ENCODE data around the gene JAKMIP1.

The JAKMIP1 gene

GRCh38 chr4:6042293-6043063, 157.9 kb downstream of the JAKMIP1 start:
- DNase-seq (ENCODE audit: low read depth), result no peak

GRCh38 chr4:6041800-6042199, 158.5 kb downstream of the JAKMIP1 start:
- no peak for DNase-seq (ENCODE audit: low read depth)

GRCh38 chr4:6038711-6039110, 161.6 kb downstream of the JAKMIP1 start:
- no peak for DNase-seq (ENCODE audit: low read depth)

- DNase-seq (ENCODE audit: low read depth), result no peak
Measured at GRCh38 chr4:6035786-6036185, 164.6 kb downstream of the JAKMIP1 start.

GRCh38 chr4:6033381-6033780, 167.0 kb downstream of the JAKMIP1 start:
- no peak for DNase-seq (ENCODE audit: low read depth)

- no peak for DNase-seq (ENCODE audit: low read depth)
Measured at GRCh38 chr4:6032249-6033244, 167.8 kb downstream of the JAKMIP1 start.

- no peak for DNase-seq (ENCODE audit: low read depth)
Measured at GRCh38 chr4:6031846-6032245, 168.5 kb downstream of the JAKMIP1 start.

GRCh38 chr4:6030679-6031078, 169.7 kb downstream of the JAKMIP1 start:
- DNase-seq (ENCODE audit: low read depth), result no peak

GRCh38 chr4:6029254-6029653, 171.1 kb downstream of the JAKMIP1 start:
- no peak for DNase-seq (ENCODE audit: low read depth)

- no peak for DNase-seq (ENCODE audit: low read depth)
Measured at GRCh38 chr4:6028168-6028567, 172.2 kb downstream of the JAKMIP1 start.

- DNase-seq (ENCODE audit: low read depth), result no peak
Measured at GRCh38 chr4:6027392-6027791, 173.0 kb downstream of the JAKMIP1 start.

GRCh38 chr4:6024313-6024960, 175.9 kb downstream of the JAKMIP1 start:
- no peak for DNase-seq (ENCODE audit: low read depth)

GRCh38 chr4:6023731-6024130, 176.6 kb downstream of the JAKMIP1 start:
- no peak for DNase-seq (ENCODE audit: low read depth)

GRCh38 chr4:6022607-6023288, 177.6 kb downstream of the JAKMIP1 start:
- no peak for DNase-seq (ENCODE audit: low read depth)

- no peak for DNase-seq (ENCODE audit: low read depth)
Measured at GRCh38 chr4:6021831-6022606, 178.3 kb downstream of the JAKMIP1 start.

GRCh38 chr4:6020613-6021012, 179.7 kb downstream of the JAKMIP1 start:
- DNase-seq (ENCODE audit: low read depth), result no peak

- DNase-seq (ENCODE audit: low read depth), result peak; percentile 17
Measured at GRCh38 chr4:6019316-6020263, 180.8 kb downstream of the JAKMIP1 start.

GRCh38 chr4:6018331-6018730, 182.0 kb downstream of the JAKMIP1 start, which contains the start of gene C4orf50:
Gene C4orf50, minus strand, starts transcription at chr4:6018431.
- DNase-seq (ENCODE audit: low read depth), result no peak

GRCh38 chr4:6017800-6018199, 182.5 kb downstream of the JAKMIP1 start:
- DNase-seq (ENCODE audit: low read depth), result no peak

GRCh38 chr4:6017030-6017429, 183.3 kb downstream of the JAKMIP1 start:
- no peak for DNase-seq (ENCODE audit: low read depth)

All from fibroblast of the conjunctiva (primary cell).